Hepatocyte (in vitro differentiated cells): ENCODE results near the gene IL23R.

Source experiments
- CTCF ChIP-seq: fragments of 200-600 bp; sonication (generic); IDR thresholded peaks from 2 replicates; pipeline ENCODE4 v1.5.1; 2016; ENCODE audit warnings: antibody characterized with exemption, mild to moderate bottlenecking; ENCODE audit not compliant: poor library complexity
- EZH2 ChIP-seq: fragments of 200-600 bp; sonication (generic); IDR thresholded peaks from 2 replicates; pipeline ENCODE4 v1.6.1; 2016; ENCODE audit warnings: antibody characterized with exemption, mild to moderate bottlenecking, borderline replicate concordance

GRCh38 chr1:67173988-67174387 lies 7.7 kb downstream of the IL23R start:
- TF ChIP-seq CTCF (no peak), EZH2 (no peak)
